HEK293 (cell line): Measurements from ENCODE around the gene SH3D19.

Experiments
- CTCF ChIA-PET: fragments of 350-600 bp; formaldehyde crosslinking; extraction: SDS; loops from one replicate; lab custom pipeline; 2021; ENCODE audit warnings: antibody characterized with exemption; lab: Yijun Ruan, JAX
- POLR2A ChIA-PET: fragments of 300-600 bp; formaldehyde crosslinking; extraction: SDS; loops from one replicate; lab custom pipeline; 2020; ENCODE audit warnings: antibody characterized with exemption, inconsistent platforms; lab: Yijun Ruan, JAX
- H3K27ac ChIP-seq: fragments of 200-500 bp; sonication (Bioruptor generic); 2 replicates; pipeline ENCODE4 v1.5.1; 2014; ENCODE audit warnings: low read depth, low read length, control low read depth, inconsistent platforms; ENCODE audit errors: extremely low read depth
- H3K36me3 ChIP-seq, 2 experiments: fragments of 200-500 bp in 1 of 2; sonication (Bioruptor generic) in 1 of 2; 1 replicate in 1 of 2; 2 replicates in 1 of 2; pipeline ENCODE4 v1.5.1; 2014 to 2017; ENCODE audit warnings: inconsistent platforms in 2 of 2, low read length in 2 of 2; ENCODE audit not compliant: control insufficient read depth in 2 of 2, insufficient read depth in 1 of 2
- H3K4me1 ChIP-seq: fragments of 200-500 bp; sonication (Bioruptor generic); 2 replicates; pipeline ENCODE4 v1.5.1; 2014; ENCODE audit warnings: mild to moderate bottlenecking, low read length, inconsistent platforms; ENCODE audit not compliant: control insufficient read depth, insufficient read depth
- H3K4me3 ChIP-seq: 2 replicates; pipeline ENCODE4 v1.5.1; 2011; ENCODE audit warnings: low read depth, mild to moderate bottlenecking, control low read depth, low read length, moderate library complexity
- H3K9me3 ChIP-seq: fragments of 200-500 bp; sonication (Bioruptor generic); 2 replicates; pipeline ENCODE4 v1.5.1; 2014; ENCODE audit warnings: low read depth, low read length, inconsistent platforms; ENCODE audit not compliant: control insufficient read depth, insufficient read depth
- CTCF ChIP-seq: fragments of 450-650 bp; formaldehyde crosslinking; IDR thresholded peaks from 2 replicates; pipeline ENCODE4 v1.5.1; 2016; ENCODE audit warnings: missing biosample characterization, missing genetic modification characterization
- GFI1B ChIP-seq: fragments of 450-650 bp; formaldehyde crosslinking; IDR thresholded peaks from 2 replicates; pipeline ENCODE4 v1.5.1; 2016; ENCODE audit warnings: missing biosample characterization, missing genetic modification characterization
- KLF10 ChIP-seq: fragments of 450-650 bp; IDR thresholded peaks from 2 replicates; pipeline ENCODE4 v1.5.1; 2018; ENCODE audit warnings: missing biosample characterization, mild to moderate bottlenecking, missing genetic modification characterization
- PBX3 ChIP-seq: sonication (generic); formaldehyde crosslinking; IDR thresholded peaks from 2 replicates; pipeline ENCODE4 v1.8.1; 2022; ENCODE audit warnings: mild to moderate bottlenecking, moderate library complexity, missing genetic modification reagents
- ZBTB20 ChIP-seq: fragments of 450-650 bp; formaldehyde crosslinking; IDR thresholded peaks from 2 replicates; pipeline ENCODE4 v1.5.1; 2016; ENCODE audit warnings: missing biosample characterization, missing genetic modification characterization
- ZBTB6 ChIP-seq: fragments of 450-650 bp; formaldehyde crosslinking; IDR thresholded peaks from 2 replicates; pipeline ENCODE4 v1.5.1; 2017; ENCODE audit warnings: missing biosample characterization, missing genetic modification characterization
- ZNF155 ChIP-seq: fragments of 450-650 bp; formaldehyde crosslinking; IDR thresholded peaks from 2 replicates; pipeline ENCODE4 v1.5.1; 2016; ENCODE audit warnings: missing biosample characterization, missing genetic modification characterization
- ZNF223 ChIP-seq: fragments of 450-650 bp; formaldehyde crosslinking; IDR thresholded peaks from 2 replicates; pipeline ENCODE4 v1.5.1; 2016; ENCODE audit warnings: missing biosample characterization, missing genetic modification characterization
- ZNF239 ChIP-seq: fragments of 450-650 bp; formaldehyde crosslinking; IDR thresholded peaks from 2 replicates; pipeline ENCODE4 v1.5.1; 2016; ENCODE audit warnings: missing biosample characterization, missing genetic modification characterization
- ZNF335 ChIP-seq: fragments of 450-650 bp; formaldehyde crosslinking; conservative IDR thresholded peaks from 2 replicates; pipeline ENCODE4 v1.5.1; 2016; ENCODE audit warnings: missing biosample characterization, missing genetic modification characterization
- ZNF433 ChIP-seq: fragments of 450-650 bp; formaldehyde crosslinking; IDR thresholded peaks from 2 replicates; pipeline ENCODE4 v1.5.1; 2016; ENCODE audit warnings: missing biosample characterization, missing genetic modification characterization, low read depth
- ZNF48 ChIP-seq: fragments of 450-650 bp; formaldehyde crosslinking; IDR thresholded peaks from 2 replicates; pipeline ENCODE4 v1.5.1; 2016; ENCODE audit warnings: missing biosample characterization, missing genetic modification characterization
- ZNF548 ChIP-seq: fragments of 450-650 bp; formaldehyde crosslinking; IDR thresholded peaks from 2 replicates; pipeline ENCODE4 v1.5.1; 2016; ENCODE audit warnings: missing biosample characterization, missing genetic modification characterization
- ZNF549 ChIP-seq: fragments of 450-650 bp; IDR thresholded peaks from 2 replicates; pipeline ENCODE4 v1.5.1; 2018; ENCODE audit warnings: missing biosample characterization, missing genetic modification characterization, mild to moderate bottlenecking, inconsistent platforms, moderate library complexity
- ZNF558 ChIP-seq: fragments of 450-650 bp; formaldehyde crosslinking; IDR thresholded peaks from 2 replicates; pipeline ENCODE4 v1.5.1; 2016; ENCODE audit warnings: missing biosample characterization, missing genetic modification characterization
- ZNF585B ChIP-seq: fragments of 450-650 bp; formaldehyde crosslinking; IDR thresholded peaks from 2 replicates; pipeline ENCODE4 v1.5.1; 2016; ENCODE audit warnings: missing biosample characterization, missing genetic modification characterization
- ZNF596 ChIP-seq: fragments of 450-650 bp; IDR thresholded peaks from 2 replicates; pipeline ENCODE4 v1.5.0; 2018; ENCODE audit warnings: missing biosample characterization, mild to moderate bottlenecking, missing genetic modification characterization, moderate library complexity
- ZNF776 ChIP-seq: fragments of 450-650 bp; formaldehyde crosslinking; IDR thresholded peaks from 2 replicates; pipeline ENCODE4 v1.5.0; 2017; ENCODE audit warnings: missing biosample characterization, missing genetic modification characterization, borderline replicate concordance
- ZNF777 ChIP-seq: fragments of 450-650 bp; formaldehyde crosslinking; IDR thresholded peaks from 2 replicates; pipeline ENCODE4 v1.5.1; 2017; ENCODE audit warnings: missing biosample characterization, missing genetic modification characterization, borderline replicate concordance
- ZNF843 ChIP-seq: fragments of 450-650 bp; formaldehyde crosslinking; IDR thresholded peaks from 2 replicates; pipeline ENCODE4 v1.5.1; 2016; ENCODE audit warnings: missing biosample characterization, missing genetic modification characterization
- TF ChIP-seq, protein P1 (sequence below): fragments of 450-650 bp; formaldehyde crosslinking; IDR thresholded peaks from 2 replicates; pipeline ENCODE4 v1.5.1; 2016; ENCODE audit warnings: missing biosample characterization, missing genetic modification characterization
- TF ChIP-seq, protein P2 (sequence below): fragments of 450-650 bp; formaldehyde crosslinking; IDR thresholded peaks from 2 replicates; pipeline ENCODE4 v1.5.1; 2016; ENCODE audit warnings: missing biosample characterization, missing genetic modification characterization

Gene SH3D19

GRCh38 chr4:151207868-151208267, 117.5 kb downstream of the SH3D19 start (continued):
- no peak for TF ChIP-seq ZNF155 (tag by site-specific recombination)
- TF ChIP-seq ZNF223 (tag by site-specific recombination): no peak
- TF ChIP-seq ZNF48 (tag by site-specific recombination): no peak
- TF ChIP-seq GFI1B (tag by site-specific recombination): no peak

- Histone ChIP-seq H3K4me1 (no peaks in the 10 kb centered on the region), H3K4me3 (no peak overlapping the region), H3K9me3 (no peaks in the 10 kb centered on the region), H3K36me3 (no peaks in the 10 kb centered on the region), H3K27ac (no peak overlapping the region)
- TF ChIP-seq ZNF335 (tag by site-specific recombination): no peak
- no peak for TF ChIP-seq ZNF549 (tag by site-specific recombination)
- no peak for TF ChIP-seq ZNF548 (tag by site-specific recombination)
- no peak for TF ChIP-seq CTCF
- TF ChIP-seq PBX3 (CRISPR knock-in tag): no peak
- TF ChIP-seq ZNF777: no peak
- TF ChIP-seq ZNF433 (tag by site-specific recombination): no peak
- ChIA-PET CTCF (no interaction called here), POLR2A (no interaction called here)
These were observed 118.2 kb downstream of the SH3D19 start for GRCh38 chr4:151207186-151207585.

- no peaks in the 10 kb centered on the region for H3K9me3 ChIP-seq
- TF ChIP-seq ZNF776 (no peak), ZNF585B (tag by site-specific recombination) (no peak), ZNF596 (tag by site-specific recombination) (no peak), ZBTB20 (no peak), ZNF843 (tag by site-specific recombination) (no peak), KLF10 (tag by site-specific recombination) (no peak), ZNF239 (tag by site-specific recombination) (no peak), ZBTB6 (no peak), ZNF558 (tag by site-specific recombination) (no peak)
- TF ChIP-seq, protein P1, sequence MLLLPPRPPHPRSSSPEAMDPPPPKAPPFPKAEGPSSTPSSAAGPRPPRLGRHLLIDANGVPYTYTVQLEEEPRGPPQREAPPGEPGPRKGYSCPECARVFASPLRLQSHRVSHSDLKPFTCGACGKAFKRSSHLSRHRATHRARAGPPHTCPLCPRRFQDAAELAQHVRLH (tag by site-specific recombination): no peak
- TF ChIP-seq, protein P2, sequence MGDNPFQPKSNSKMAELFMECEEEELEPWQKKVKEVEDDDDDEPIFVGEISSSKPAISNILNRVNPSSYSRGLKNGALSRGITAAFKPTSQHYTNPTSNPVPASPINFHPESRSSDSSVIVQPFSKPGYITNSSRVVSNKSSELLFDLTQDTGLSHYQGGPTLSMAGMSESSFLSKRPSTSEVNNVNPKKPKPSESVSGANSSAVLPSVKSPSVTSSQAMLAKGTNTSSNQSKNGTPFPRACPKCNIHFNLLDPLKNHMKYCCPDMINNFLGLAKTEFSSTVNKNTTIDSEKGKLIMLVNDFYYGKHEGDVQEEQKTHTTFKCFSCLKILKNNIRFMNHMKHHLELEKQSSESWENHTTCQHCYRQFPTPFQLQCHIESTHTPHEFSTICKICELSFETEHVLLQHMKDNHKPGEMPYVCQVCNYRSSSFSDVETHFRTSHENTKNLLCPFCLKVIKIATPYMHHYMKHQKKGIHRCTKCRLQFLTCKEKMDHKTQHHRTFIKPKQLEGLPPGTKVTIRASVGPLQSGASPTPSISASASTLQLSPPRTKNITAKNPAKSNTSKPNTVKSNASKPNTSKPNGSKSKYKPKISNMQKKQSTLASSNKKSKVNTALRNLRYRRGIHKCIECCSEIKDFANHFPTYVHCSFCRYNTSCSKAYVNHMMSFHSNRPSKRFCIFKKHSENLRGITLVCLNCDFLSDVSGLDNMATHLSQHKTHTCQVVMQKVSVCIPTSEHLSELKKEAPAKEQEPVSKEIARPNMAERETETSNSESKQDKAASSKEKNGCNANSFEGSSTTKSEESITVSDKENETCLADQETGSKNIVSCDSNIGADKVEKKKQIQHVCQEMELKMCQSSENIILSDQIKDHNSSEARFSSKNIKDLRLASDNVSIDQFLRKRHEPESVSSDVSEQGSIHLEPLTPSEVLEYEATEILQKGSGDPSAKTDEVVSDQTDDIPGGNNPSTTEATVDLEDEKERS (tag by site-specific recombination): no peak
- H3K4me3 ChIP-seq: no peak overlapping the region
- H3K27ac ChIP-seq: no peak overlapping the region
- no peaks in the 10 kb centered on the region for H3K36me3 ChIP-seq
- POLR2A ChIA-PET: no interaction called here
- CTCF ChIA-PET: no interaction called here
- no peaks in the 10 kb centered on the region for H3K4me1 ChIP-seq
These were observed 119.0 kb downstream of the SH3D19 start for GRCh38 chr4:151206241-151207005.
